ENCODE data around the gene TRAPPC8. TPM values are rescaled to one million over a fixed set of nuclear protein-coding genes. Genes with fewer than 3 reads are reported as not detected.

The TRAPPC8 gene
- total RNA-seq, 1 donor from 2014 or later, result 35.0 TPM

DNA sequence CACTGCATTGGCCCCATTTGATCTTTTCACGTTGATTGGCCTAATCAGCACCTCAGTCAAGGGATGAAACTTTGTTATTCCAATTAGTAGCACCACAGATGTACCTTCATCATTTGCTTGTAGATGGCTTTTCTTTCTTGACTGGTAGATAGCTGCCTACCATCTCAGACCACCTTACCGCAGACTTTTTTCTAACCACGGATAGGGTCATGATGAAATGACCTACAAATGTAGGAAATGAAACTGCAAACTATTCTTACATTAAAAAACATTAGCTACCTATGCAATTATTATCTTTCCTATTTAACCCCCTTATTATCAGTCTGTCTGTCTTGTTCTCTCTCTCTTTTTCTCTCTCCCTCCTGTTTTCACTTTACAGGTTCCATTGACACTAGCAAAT lies 159.9 kb downstream of the TRAPPC8 start:
- H3K4me3 Mint-ChIP-seq, result no peak overlapping the region
- H3K4me1 Mint-ChIP-seq, result no peaks in the 10 kb centered on the region
- H3K9me3 Mint-ChIP-seq, result peaks cover 12% of the 10 kb centered on the region
- H3K27ac Mint-ChIP-seq, result no peak overlapping the region
- H3K36me3 Mint-ChIP-seq (ENCODE audit: low read depth), result no peaks in the 10 kb centered on the region
- H3K27me3 Mint-ChIP-seq, result no peaks in the 10 kb centered on the region
- intact Hi-C loops (cut with micrococcal nuclease), result no loop called here
- no peak for DNase-seq

Other genes starting within 250 kb of the TRAPPC8 start
- not detected in 2 replicates for gene SLC25A52, start 182.2 kb downstream of the TRAPPC8 start, total RNA-seq
- gene RNF125, start 75.7 kb upstream of the TRAPPC8 start, total RNA-seq, result 32.6 and 35.0 TPM in 2 replicates
- gene RNF138, start 148.7 kb upstream of the TRAPPC8 start, total RNA-seq, result 81.0 and 103 TPM in 2 replicates
- gene MEP1B, start 246.9 kb upstream of the TRAPPC8 start, total RNA-seq, result not detected in 2 replicates

Data from activated CD4-positive, alpha-beta T cell treated with anti-CD3 and anti-CD28 coated beads, Interleukin-2, amount 10 ng/mL, durations not matched to agents 24 days and 14 days (primary cell).